ENCODE measurements around the gene TAX1BP1. TPM values are rescaled to one million over a fixed set of nuclear protein-coding genes. Genes with fewer than 3 reads are reported as not detected.

TAX1BP1 gene
- total RNA-seq, 1 donor from 2014 or later = 83.6 TPM

DNA sequence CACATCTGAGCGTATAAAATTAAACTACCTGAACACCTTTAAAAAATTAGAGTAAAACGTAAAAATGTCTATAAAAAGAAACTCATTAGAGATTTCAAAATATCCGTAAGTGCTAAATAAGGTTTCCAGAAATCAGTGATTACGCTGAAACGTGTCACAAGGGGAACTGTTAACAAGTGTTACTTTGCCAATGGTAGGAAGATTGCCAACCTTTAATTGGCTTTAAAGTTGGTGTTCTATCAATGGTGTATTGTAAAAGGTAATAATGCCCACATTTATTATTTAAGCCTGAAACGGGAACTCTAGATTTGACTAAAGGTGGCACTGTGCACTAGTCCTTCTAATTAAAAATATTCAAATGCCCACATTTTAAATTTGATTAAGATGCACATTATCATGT lies 39.5 kb upstream of the TAX1BP1 start:
- TF ChIP-seq, protein P1, sequence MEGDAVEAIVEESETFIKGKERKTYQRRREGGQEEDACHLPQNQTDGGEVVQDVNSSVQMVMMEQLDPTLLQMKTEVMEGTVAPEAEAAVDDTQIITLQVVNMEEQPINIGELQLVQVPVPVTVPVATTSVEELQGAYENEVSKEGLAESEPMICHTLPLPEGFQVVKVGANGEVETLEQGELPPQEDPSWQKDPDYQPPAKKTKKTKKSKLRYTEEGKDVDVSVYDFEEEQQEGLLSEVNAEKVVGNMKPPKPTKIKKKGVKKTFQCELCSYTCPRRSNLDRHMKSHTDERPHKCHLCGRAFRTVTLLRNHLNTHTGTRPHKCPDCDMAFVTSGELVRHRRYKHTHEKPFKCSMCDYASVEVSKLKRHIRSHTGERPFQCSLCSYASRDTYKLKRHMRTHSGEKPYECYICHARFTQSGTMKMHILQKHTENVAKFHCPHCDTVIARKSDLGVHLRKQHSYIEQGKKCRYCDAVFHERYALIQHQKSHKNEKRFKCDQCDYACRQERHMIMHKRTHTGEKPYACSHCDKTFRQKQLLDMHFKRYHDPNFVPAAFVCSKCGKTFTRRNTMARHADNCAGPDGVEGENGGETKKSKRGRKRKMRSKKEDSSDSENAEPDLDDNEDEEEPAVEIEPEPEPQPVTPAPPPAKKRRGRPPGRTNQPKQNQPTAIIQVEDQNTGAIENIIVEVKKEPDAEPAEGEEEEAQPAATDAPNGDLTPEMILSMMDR (IDR thresholded peaks at IDR 0.05; ENCODE audit: insufficient read depth, low read length, poor library complexity, severe bottlenecking) = no peak
- DNase-seq (ENCODE audit: low read depth) = no peak
- Histone ChIP-seq H3K27me3 (ENCODE audit: control insufficient read depth, insufficient read depth, low read length) (no peaks in the 10 kb centered on the region), H3K36me3 (ENCODE audit: control insufficient read depth, insufficient read depth, low read length) (no peaks in the 10 kb centered on the region), H3K4me3 (ENCODE audit: low read depth, low read length) (no peak overlapping the region)

DNA sequence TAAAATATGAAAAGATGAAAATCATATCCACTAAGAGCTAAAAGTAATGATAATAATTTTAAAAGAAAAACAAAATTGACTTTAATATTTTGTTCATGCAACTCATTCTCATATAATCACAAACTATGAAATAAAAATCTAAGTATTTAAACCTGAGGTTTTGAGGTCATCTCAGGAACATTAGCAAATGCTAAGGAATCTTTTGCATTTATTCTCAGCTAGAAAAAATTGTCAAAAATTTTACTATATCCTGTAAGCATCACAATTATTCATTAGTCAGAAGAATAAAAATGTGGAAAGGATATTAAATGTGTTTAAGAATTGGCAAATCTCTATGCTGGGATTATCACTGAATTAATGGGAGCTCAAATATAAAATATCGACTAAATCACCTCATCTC lies 36.8 kb upstream of the TAX1BP1 start:
- Histone ChIP-seq H3K27me3 (ENCODE audit: control insufficient read depth, insufficient read depth, low read length) (no peaks in the 10 kb centered on the region), H3K36me3 (ENCODE audit: control insufficient read depth, insufficient read depth, low read length) (no peaks in the 10 kb centered on the region), H3K4me3 (ENCODE audit: low read depth, low read length) (no peak overlapping the region)
- no peak for DNase-seq (ENCODE audit: low read depth)
- TF ChIP-seq, protein P1 (IDR thresholded peaks at IDR 0.05; ENCODE audit: insufficient read depth, low read length, poor library complexity, severe bottlenecking) = no peak

DNA sequence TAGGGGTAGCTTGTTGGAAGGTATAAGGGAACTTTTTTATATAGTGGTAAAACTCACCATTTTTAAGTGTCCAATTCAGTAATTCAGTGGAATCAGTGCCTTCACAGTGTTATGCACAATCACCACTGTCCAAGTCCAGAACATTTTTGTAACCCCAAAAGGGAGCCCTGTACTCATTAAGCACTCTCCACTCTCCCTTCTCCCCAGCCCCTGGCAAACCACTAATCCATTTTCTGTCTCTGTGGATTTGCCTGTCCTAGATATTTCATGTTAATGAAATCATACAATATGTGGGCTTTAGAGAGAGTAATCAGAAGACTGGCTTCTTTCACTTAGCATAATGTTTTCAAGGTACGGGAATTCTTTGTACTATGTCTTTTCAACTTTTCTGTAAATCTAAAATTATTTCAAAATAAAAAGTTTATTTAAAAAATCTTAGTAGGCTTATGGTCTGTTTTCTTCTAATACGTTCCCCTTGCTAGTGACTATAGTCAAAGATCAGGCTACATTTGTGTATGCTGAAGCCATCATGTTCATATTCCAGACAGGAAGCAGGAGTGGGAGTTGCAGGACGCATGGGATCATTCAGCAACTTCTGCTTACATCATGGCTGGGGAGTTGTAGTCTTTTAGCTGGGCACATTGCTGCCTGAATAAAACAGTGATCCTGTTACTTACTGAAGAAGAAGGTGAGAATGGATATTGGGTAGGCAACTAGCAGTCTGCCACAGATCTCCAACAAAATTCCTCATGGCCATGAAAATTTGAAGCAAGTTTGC lies 35.4 kb upstream of the TAX1BP1 start:
- DNase-seq (ENCODE audit: low read depth) = no peak
- Histone ChIP-seq H3K36me3 (ENCODE audit: control insufficient read depth, insufficient read depth, low read length) (no peaks in the 10 kb centered on the region), H3K4me3 (ENCODE audit: low read depth, low read length) (no peak overlapping the region), H3K27me3 (ENCODE audit: control insufficient read depth, insufficient read depth, low read length) (no peaks in the 10 kb centered on the region)
- TF ChIP-seq, protein P1 (IDR thresholded peaks at IDR 0.05; ENCODE audit: insufficient read depth, low read length, poor library complexity, severe bottlenecking) = no peak

DNA sequence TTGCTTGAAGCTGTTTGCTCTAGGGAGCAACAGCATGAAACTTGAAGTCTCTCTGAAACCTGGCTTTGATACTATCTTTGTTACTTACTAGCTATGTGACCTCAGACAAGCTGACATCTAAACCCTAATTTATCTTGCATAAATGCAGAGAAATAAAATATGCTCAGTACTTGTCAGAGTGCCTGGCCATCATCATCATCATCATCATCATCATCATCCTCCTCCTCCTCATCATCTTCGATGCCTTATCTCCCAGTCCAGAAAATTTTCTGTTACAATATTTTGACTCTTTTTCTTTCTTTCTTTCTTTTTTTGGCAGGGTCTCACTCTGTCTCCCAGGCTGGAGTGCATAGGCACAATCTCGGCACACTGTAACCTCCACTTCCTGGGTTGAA lies 34.8 kb upstream of the TAX1BP1 start:
- Histone ChIP-seq H3K4me3 (ENCODE audit: low read depth, low read length) (no peak overlapping the region), H3K27me3 (ENCODE audit: control insufficient read depth, insufficient read depth, low read length) (no peaks in the 10 kb centered on the region), H3K36me3 (ENCODE audit: control insufficient read depth, insufficient read depth, low read length) (no peaks in the 10 kb centered on the region)
- DNase-seq (ENCODE audit: low read depth) = no peak
- TF ChIP-seq, protein P1 (IDR thresholded peaks at IDR 0.05; ENCODE audit: insufficient read depth, low read length, poor library complexity, severe bottlenecking) = no peak

DNA sequence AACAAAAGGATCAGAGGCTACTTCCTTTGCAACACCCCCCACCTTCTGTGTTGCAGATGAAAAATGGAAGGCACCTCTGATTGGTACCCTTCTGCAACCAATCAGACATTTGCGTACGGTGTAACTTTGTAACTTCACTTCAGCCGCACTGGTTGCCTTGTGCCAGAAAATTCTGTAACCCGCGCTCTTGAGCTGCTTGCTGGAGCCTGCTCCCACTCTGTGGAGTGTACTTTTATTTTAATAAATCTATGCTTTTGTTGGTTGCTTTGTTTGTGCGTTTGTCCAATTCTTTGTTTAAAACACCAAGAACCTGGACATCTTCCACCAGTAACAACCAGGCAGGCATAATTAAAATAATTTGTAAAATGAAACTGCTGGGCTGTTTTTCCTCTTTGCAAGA lies 31.5 kb upstream of the TAX1BP1 start:
- H3K27me3 ChIP-seq (ENCODE audit: control insufficient read depth, insufficient read depth, low read length) = no peaks in the 10 kb centered on the region
- DNase-seq (ENCODE audit: low read depth) = no peak
- no peaks in the 10 kb centered on the region for H3K36me3 ChIP-seq (ENCODE audit: control insufficient read depth, insufficient read depth, low read length)
- TF ChIP-seq, protein P1 (IDR thresholded peaks at IDR 0.05; ENCODE audit: insufficient read depth, low read length, poor library complexity, severe bottlenecking) = no peak
- no peak overlapping the region for H3K4me3 ChIP-seq (ENCODE audit: low read depth, low read length)

All from kidney epithelial cell (primary cell).